ENCODE data around the gene OBI1.
A peak's percentile ranks its signal among the peaks of the same experiment; 100 is the strongest.

DNA sequence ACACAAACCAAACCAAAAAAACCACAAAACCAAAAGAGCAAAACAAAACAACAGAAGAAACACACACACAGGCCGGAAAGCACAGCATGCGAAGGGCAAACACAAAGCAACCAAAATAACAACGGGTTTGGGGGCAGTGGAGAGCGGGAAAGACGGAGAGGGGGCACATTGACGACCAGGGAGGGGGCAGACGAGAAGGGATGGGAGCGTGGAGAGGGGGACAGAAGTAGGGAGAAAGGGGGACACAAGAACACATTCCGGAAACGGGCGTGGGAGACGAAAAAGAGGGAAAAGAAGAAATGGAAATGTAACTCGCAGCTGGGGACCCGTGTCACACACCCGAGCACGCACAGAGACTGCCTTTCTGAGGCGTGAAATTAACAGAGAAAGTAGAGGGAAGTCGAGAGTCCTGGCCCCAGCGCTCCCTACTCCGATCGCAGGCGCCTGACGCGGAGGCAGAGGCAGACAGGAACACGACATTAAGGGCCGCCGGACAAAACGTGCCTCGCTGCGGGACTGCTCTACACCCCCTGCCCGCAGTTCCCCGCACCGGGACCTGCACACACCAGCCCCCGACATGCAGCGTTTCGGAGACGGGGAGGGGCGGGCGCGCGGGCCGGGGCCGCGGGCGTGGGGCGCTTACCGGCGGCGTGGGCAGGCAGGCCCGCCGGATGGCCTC, 56.3 kb downstream of the OBI1 start:
- TF ChIP-seq, protein P1, sequence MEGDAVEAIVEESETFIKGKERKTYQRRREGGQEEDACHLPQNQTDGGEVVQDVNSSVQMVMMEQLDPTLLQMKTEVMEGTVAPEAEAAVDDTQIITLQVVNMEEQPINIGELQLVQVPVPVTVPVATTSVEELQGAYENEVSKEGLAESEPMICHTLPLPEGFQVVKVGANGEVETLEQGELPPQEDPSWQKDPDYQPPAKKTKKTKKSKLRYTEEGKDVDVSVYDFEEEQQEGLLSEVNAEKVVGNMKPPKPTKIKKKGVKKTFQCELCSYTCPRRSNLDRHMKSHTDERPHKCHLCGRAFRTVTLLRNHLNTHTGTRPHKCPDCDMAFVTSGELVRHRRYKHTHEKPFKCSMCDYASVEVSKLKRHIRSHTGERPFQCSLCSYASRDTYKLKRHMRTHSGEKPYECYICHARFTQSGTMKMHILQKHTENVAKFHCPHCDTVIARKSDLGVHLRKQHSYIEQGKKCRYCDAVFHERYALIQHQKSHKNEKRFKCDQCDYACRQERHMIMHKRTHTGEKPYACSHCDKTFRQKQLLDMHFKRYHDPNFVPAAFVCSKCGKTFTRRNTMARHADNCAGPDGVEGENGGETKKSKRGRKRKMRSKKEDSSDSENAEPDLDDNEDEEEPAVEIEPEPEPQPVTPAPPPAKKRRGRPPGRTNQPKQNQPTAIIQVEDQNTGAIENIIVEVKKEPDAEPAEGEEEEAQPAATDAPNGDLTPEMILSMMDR (conservative IDR thresholded peaks at IDR 0.05 in 1 of 2, IDR thresholded peaks at IDR 0.05 in 1 of 2; ENCODE audit: low read depth in 1 of 2, low read length in 2 of 2) = no peak
- peak; percentile 100 for TF ChIP-seq EZH2 (IDR thresholded peaks at IDR 0.05; ENCODE audit: low read length, missing control alignments)
